K562 (cell line): Measurements from ENCODE around the gene OPN1LW. TPM values are rescaled to one million over a fixed set of nuclear protein-coding genes. Genes with fewer than 3 reads are reported as not detected.

Experiments used
- BCL6 ChIP-seq: fragments of 250-450 bp; sonication (Bioruptor Pico); IDR thresholded peaks from 2 replicates; pipeline ENCODE4 v1.4.0; 2020
- E2F5 ChIP-seq: sonication (generic); formaldehyde crosslinking; IDR thresholded peaks from 2 replicates; pipeline ENCODE4 v1.8.0; 2022; ENCODE audit warnings: mild to moderate bottlenecking, missing genetic modification reagents
- GABPA ChIP-seq: fragments of 200-800 bp; sonication (Bioruptor generic); conservative IDR thresholded peaks from 2 replicates; pipeline ENCODE4 v1.6.1; 2016; ENCODE audit warnings: low read depth, missing genetic modification characterization, missing compliant biosample characterization
- GTF2E2 ChIP-seq: fragments of 200-800 bp; sonication (Bioruptor generic); IDR thresholded peaks from 2 replicates; pipeline ENCODE4 v1.6.1; 2016; ENCODE audit warnings: missing genetic modification characterization, missing compliant biosample characterization
- HBP1 ChIP-seq: fragments of 450-650 bp; formaldehyde crosslinking; IDR thresholded peaks from 2 replicates; pipeline ENCODE4 v1.4.0; 2022; ENCODE audit warnings: missing genetic modification characterization
- HES1 ChIP-seq: fragments of 450-650 bp; IDR thresholded peaks from 2 replicates; pipeline ENCODE4 v1.6.1; 2016; ENCODE audit warnings: low read depth, mild to moderate bottlenecking, moderate library complexity
- HINFP ChIP-seq: fragments of 450-650 bp; conservative IDR thresholded peaks from 2 replicates; pipeline ENCODE4 v1.6.1; 2016; ENCODE audit warnings: missing genetic modification characterization, low read depth, mild to moderate bottlenecking, control low read depth, missing compliant biosample characterization
- MCM2 ChIP-seq: fragments of 450-650 bp; IDR thresholded peaks from 2 replicates; pipeline ENCODE4 v1.6.1; 2017; ENCODE audit warnings: low read depth, mild to moderate bottlenecking
- MIER1 ChIP-seq: fragments of 450-650 bp; IDR thresholded peaks from 2 replicates; pipeline ENCODE4 v1.6.1; 2016; ENCODE audit warnings: antibody characterized with exemption, mild to moderate bottlenecking, low read depth
- NFXL1 ChIP-seq: fragments of 450-650 bp; formaldehyde crosslinking; IDR thresholded peaks from 2 replicates; pipeline ENCODE4 v1.4.0; 2021; ENCODE audit warnings: mild to moderate bottlenecking
- TAF15 ChIP-seq: fragments of 200-400 bp; formaldehyde crosslinking; IDR thresholded peaks from 2 replicates; pipeline ENCODE4 v1.6.1; 2017; ENCODE audit warnings: mild to moderate bottlenecking, low read depth, low read length, moderate library complexity
- TGIF2 ChIP-seq: sonication (generic); formaldehyde crosslinking; IDR thresholded peaks from 2 replicates; pipeline ENCODE4 v1.8.1; 2022; ENCODE audit warnings: mild to moderate bottlenecking, missing genetic modification reagents, moderate library complexity
- ZNF707 ChIP-seq: fragments of 250-450 bp; sonication (Bioruptor Pico); conservative IDR thresholded peaks from 2 replicates; pipeline ENCODE4 v1.8.0; 2022; ENCODE audit warnings: inconsistent platforms, mild to moderate bottlenecking, moderate library complexity
- polyA plus RNA-seq, 8 experiments: library from polyadenylated mRNA; depleted of rRNA in 4 of 8; stranded (reverse) in 5 of 8; unstranded in 3 of 8; fragments of >200 nt; fragmentation: Nextera tagmentation in 2 of 8; fragmentation: Illumina TruSeq in 1 of 8; extraction: Ambion mirVana in 2 of 8; extraction: Trizol in 1 of 8; gene quantifications; 2 replicates each; pipeline versions ENCODE4 v1.2.1 to v1.2.3, GENCODE V29; 2011 to 2014; ENCODE audit warnings: inconsistent platforms in 1 of 8, missing spikeins in 1 of 8
- total RNA-seq, 7 experiments: library from RNA; depleted of rRNA in 6 of 7; stranded (reverse); fragments of >200 nt in 6 of 7; fragmentation: Illumina TruSeq in 2 of 7; extraction: Trizol in 2 of 7; gene quantifications; 2 replicates each; pipeline versions ENCODE4 v1.2.1 to v1.2.3, GENCODE V29; 2011 to 2021; ENCODE audit warnings: low replicate concordance in 1 of 7
- TF ChIP-seq, protein P1 (sequence below): fragments of 250-450 bp; sonication (Bioruptor Pico); IDR thresholded peaks from 2 replicates; pipeline ENCODE4 v1.4.0; 2020; ENCODE audit warnings: mild to moderate bottlenecking, moderate library complexity, borderline replicate concordance
- TF ChIP-seq, protein P2 (sequence below): IDR thresholded peaks from 2 replicates; pipeline ENCODE4 v1.6.1; 2014; ENCODE audit warnings: antibody characterized with exemption

OPN1LW gene
- total and polyA plus RNA-seq, 9 of the 15 experiments (the other 6 are each of a cell fraction or from before 2014, with no cell fraction given) = 0.04 TPM; not detected in 8

DNA sequence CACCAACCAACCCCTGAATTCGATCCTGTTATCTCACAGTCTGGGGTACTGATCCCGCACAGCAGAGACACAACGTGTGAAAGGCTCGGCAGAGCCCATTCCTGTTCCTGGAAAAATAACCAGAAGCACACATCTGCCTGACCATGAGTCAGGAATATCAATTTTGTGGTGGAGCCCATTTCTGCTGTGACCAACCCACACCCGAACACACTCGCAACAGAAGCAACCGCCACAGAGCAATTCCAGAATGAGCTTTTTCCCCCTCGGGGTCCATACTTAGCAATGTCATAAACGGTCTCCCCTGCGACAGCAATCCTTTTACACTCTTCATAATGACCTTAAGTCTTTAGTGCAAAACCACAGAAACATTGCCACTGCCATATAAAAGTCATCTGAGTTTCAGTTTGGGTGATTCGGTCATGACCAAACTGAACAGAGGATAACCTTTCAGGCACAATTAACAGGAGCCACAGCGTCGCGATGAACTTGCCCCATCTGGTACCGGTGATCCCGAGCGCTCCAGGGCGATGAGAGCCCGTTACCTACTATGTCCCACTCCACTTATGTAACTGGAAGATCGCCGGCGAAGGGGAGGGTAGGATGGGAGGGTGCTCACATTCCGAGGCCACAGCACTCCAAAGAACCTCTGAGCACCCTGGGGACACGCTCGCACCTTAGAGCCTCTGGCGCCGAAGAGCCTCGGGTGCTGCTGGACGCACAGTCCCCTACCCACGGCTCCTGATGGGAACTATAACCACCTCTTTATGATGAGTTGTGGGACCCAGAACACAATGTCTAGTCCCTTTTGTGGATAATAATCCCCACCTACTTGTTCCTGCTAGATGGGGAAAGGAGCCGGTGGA, 47.7 kb upstream of the OPN1LW start (continued):
- TF ChIP-seq, protein P1, sequence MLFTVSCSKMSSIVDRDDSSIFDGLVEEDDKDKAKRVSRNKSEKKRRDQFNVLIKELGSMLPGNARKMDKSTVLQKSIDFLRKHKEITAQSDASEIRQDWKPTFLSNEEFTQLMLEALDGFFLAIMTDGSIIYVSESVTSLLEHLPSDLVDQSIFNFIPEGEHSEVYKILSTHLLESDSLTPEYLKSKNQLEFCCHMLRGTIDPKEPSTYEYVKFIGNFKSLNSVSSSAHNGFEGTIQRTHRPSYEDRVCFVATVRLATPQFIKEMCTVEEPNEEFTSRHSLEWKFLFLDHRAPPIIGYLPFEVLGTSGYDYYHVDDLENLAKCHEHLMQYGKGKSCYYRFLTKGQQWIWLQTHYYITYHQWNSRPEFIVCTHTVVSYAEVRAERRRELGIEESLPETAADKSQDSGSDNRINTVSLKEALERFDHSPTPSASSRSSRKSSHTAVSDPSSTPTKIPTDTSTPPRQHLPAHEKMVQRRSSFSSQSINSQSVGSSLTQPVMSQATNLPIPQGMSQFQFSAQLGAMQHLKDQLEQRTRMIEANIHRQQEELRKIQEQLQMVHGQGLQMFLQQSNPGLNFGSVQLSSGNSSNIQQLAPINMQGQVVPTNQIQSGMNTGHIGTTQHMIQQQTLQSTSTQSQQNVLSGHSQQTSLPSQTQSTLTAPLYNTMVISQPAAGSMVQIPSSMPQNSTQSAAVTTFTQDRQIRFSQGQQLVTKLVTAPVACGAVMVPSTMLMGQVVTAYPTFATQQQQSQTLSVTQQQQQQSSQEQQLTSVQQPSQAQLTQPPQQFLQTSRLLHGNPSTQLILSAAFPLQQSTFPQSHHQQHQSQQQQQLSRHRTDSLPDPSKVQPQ (CRISPR knock-in tag) = no peak
- TF ChIP-seq HES1 (no peak), MCM2 (no peak), NFXL1 (CRISPR knock-in tag) (no peak), GTF2E2 (peak; percentile 5; the same call in 1 of the 2 replicates), TAF15 (no peak), GABPA (tag) (no peak), BCL6 (no peak), HINFP (tag) (no peak), TGIF2 (CRISPR knock-in tag) (no peak), HBP1 (CRISPR knock-in tag) (no peak), ZNF707 (CRISPR knock-in tag) (no peak), E2F5 (CRISPR knock-in tag) (no peak), MIER1 (0 out of 2 replicates have a peak, but pooled peaks have one; percentile 42)
- TF ChIP-seq, protein P2, sequence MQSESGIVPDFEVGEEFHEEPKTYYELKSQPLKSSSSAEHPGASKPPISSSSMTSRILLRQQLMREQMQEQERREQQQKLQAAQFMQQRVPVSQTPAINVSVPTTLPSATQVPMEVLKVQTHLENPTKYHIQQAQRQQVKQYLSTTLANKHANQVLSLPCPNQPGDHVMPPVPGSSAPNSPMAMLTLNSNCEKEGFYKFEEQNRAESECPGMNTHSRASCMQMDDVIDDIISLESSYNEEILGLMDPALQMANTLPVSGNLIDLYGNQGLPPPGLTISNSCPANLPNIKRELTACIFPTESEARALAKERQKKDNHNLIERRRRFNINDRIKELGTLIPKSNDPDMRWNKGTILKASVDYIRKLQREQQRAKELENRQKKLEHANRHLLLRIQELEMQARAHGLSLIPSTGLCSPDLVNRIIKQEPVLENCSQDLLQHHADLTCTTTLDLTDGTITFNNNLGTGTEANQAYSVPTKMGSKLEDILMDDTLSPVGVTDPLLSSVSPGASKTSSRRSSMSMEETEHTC = no peak
